Subcutaneous adipose tissue (tissue), 4 donors: ENCODE results near the gene TCAP. TPM values are rescaled to one million over a fixed set of nuclear protein-coding genes. Genes with fewer than 3 reads are reported as not detected.

Experiments
- CTCF ChIP-seq: fragments of 450-650 bp; IDR thresholded peaks from one replicate; pipeline ENCODE4 v1.5.1; 2016; ENCODE audit warnings: low read depth, mild to moderate bottlenecking, control low read depth, antibody characterized with exemption, moderate library complexity
- total RNA-seq, 4 donors: library from RNA; depleted of rRNA; stranded (reverse); fragments of >200 nt; gene quantifications; one replicate each; pipeline ENCODE4 v1.1.0, GENCODE V29; 2016

The TCAP gene
- total RNA-seq, 4 donors from 2014 or later = 0.33 to 6.8 (median 0.66) TPM; not detected in 1

DNA sequence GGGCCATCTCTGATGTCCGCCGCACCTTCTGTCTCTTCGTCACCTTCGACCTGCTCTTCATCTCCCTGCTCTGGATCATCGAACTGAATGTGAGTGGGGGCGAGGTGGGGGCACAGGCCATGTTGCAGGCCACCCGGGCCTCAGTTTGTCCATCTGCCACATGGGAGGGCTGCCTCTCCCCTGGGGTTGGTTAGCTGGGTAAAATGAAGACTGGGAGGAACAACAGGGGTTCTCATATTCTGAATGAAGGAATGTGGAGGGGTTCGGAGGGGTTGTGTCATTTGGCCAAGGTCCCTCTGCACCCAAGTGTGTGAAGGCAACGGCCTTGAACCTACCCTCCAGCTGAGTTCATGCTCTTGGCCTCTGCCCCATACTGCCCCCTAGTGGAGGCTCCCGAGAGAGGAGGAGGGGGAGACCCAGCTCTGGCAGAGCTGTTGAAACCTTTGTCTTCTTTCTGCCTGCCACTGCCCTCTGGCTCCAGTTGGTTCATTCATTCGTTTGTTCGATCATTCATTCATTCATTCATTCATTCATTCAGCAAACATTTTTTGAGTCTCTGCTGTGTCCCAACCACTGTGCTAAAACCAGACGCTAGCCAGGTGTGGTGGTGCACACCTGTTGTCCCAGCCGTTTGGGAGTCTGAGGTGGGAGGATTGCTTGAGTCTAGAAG, 11.4 kb upstream of the TCAP start:
- TF ChIP-seq CTCF = no peak

DNA sequence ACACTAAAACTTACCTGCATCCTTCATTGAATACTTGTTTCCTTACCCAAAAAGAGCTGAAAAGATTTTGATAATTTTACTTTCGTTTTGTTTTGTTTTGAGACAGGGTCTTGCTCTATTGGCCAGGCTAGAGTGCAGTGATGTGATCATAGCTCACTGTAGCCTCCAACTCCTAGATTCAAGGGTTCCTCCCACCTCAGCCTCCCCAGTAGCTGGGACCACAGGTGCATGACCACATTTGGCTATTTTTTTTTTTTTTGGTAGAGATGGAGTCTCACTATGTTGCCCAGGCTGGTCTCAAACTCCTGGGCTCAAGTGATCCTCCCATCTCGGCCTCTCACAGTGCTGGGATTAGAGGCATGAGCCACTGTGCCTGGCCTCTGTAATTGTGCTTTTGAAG, 10.0 kb upstream of the TCAP start:
- no peak for TF ChIP-seq CTCF

- TF ChIP-seq CTCF = no peak
Measured at GRCh38 chr17:39658346-39658745, 6.8 kb upstream of the TCAP start.

GRCh38 chr17:39658760-39659159, 6.4 kb upstream of the TCAP start:
- TF ChIP-seq CTCF = no peak

DNA sequence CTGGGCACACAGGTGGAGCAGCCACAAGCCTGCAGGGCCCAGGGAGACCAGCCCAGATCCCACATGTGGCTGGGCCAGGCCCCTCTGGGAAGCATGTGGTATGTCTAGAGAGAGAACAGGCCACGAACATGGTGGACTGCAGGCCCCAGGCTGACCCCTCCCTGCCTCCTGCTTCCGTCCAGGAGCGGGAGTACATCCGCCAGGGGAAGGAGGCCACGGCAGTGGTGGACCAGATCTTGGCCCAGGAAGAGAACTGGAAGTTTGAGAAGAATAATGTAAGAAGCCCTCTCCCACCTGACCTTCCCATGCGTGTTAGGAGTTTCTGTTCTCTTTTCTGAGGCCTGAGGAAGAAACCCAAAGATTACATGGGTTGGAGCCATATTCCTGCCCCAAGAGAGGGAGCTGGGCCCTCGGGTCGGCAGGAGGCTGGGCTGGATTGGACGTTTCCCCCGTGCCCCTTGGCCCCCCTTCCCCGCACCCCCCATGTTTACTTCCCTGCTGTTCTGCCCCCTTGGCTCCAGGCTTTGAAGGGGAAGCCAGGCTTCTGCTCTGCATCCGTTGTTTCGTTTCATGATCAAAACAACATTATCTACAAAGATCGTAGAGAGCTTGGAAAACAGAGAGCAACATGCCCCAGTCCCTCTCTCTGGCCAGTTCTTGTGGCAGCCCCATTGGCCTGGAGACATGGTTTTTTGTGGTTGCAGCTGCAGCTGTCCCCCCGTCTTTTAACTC, 5.7 kb upstream of the TCAP start:
- TF ChIP-seq CTCF = no peak

DNA sequence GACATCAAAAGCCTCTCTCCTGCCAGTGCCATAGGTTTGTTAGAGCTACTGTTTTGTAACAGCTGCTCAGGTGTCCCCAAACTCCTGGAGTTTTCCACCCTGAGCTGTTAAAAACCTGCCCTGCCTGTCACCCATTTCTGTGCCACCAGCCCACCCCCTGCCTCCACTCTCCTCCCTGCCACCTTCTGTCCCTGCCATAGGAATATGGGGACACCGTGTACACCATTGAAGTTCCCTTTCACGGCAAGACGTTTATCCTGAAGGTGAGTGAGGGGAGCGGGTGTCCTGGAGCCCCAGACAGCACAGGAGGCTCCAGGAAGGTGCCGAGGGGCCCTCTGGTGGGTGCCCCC, 5.2 kb upstream of the TCAP start:
- no peak for TF ChIP-seq CTCF

DNA sequence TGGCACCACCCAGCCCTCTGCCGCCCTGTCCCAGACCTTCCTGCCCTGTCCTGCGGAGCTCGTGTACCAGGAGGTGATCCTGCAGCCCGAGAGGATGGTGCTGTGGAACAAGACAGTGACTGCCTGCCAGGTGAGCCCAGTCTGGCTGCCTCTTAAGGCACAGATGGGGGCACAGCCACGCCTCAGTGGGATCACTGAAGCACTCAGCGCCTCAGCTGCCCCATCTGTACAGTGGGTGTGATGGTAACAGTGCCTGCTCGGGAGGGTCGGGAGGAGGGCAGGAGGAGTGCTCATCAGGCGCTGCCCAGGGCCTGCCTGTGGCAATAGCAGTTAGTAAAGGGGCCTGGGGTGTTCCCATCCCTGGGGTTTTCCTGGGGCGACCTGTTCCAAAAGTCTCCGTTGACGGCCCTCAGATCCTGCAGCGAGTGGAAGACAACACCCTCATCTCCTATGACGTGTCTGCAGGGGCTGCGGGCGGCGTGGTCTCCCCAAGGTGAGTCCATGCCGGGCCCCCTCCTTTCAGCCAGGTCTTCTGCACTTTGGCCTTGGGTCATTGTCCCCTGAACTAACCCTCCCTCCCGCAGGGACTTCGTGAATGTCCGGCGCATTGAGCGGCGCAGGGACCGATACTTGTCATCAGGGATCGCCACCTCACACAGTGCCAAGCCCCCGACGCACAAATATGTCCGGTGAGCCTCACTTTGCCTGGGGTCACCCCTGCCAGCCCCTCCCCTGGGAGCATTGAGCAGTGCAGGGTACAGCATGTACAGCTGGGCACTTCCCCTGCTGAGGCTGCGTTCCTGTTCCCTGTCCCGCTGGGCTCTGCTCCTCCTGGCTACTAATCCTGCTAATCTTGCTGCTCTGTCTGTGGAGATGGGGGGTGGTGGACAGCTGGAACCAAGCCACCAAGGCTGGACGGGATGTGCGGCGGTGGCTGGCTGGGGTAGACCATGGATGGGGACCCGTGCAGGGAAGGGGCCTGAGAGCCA, 4.5 kb upstream of the TCAP start:
- no peak for TF ChIP-seq CTCF
